ENCODE measurements around the gene CYP8B1.
A peak's percentile ranks its signal among the peaks of the same experiment; 100 is the strongest.

Gene CYP8B1

GRCh38 chr3:42876940-42877720, 1.5 kb upstream of the CYP8B1 start:
- TF ChIP-seq, protein P1, sequence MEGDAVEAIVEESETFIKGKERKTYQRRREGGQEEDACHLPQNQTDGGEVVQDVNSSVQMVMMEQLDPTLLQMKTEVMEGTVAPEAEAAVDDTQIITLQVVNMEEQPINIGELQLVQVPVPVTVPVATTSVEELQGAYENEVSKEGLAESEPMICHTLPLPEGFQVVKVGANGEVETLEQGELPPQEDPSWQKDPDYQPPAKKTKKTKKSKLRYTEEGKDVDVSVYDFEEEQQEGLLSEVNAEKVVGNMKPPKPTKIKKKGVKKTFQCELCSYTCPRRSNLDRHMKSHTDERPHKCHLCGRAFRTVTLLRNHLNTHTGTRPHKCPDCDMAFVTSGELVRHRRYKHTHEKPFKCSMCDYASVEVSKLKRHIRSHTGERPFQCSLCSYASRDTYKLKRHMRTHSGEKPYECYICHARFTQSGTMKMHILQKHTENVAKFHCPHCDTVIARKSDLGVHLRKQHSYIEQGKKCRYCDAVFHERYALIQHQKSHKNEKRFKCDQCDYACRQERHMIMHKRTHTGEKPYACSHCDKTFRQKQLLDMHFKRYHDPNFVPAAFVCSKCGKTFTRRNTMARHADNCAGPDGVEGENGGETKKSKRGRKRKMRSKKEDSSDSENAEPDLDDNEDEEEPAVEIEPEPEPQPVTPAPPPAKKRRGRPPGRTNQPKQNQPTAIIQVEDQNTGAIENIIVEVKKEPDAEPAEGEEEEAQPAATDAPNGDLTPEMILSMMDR (conservative IDR thresholded peaks at IDR 0.05; ENCODE audit: control insufficient read depth, insufficient read depth, low read depth, low read length), result no peak
- no peak for DNase-seq (ENCODE audit: low read depth)
- no peak overlapping the region for H3K4me3 ChIP-seq (ENCODE audit: control insufficient read depth, low read depth, low read length)

DNA sequence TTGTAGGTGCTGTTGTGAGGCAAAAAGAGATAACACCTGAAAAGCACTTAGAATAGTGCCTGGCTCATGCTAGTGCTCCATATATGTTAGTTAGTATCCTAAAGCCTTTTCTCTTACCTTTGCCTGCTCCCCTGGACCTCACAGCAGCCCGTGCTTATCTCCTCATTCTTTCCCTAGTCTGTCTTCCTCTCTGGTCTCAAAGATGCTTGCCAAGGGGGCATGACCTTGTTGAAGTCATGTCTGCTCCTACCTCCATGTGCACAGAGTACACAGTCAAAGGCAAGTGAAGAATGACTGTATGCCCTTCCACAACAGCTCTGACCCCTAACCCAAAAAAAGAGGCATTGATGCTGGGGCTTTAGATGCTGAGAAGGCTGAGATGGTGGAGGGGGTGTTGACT, 722 bp upstream of the CYP8B1 start:
- TF ChIP-seq, protein P1 (conservative IDR thresholded peaks at IDR 0.05; ENCODE audit: control insufficient read depth, insufficient read depth, low read depth, low read length), result no peak
- no peak overlapping the region for H3K4me3 ChIP-seq (ENCODE audit: control insufficient read depth, low read depth, low read length)
- DNase-seq (ENCODE audit: low read depth), result no peak

- TF ChIP-seq, protein P1 (conservative IDR thresholded peaks at IDR 0.05; ENCODE audit: control insufficient read depth, insufficient read depth, low read depth, low read length), result no peak
Observed at GRCh38 chr3:42874749-42875148, 930 bp downstream of the CYP8B1 start.

GRCh38 chr3:42873221-42873982, 2.3 kb downstream of the CYP8B1 start:
- TF ChIP-seq, protein P1 (conservative IDR thresholded peaks at IDR 0.05; ENCODE audit: control insufficient read depth, insufficient read depth, low read depth, low read length), result no peak
- no peak overlapping the region for H3K4me3 ChIP-seq (ENCODE audit: control insufficient read depth, low read depth, low read length)
- DNase-seq (ENCODE audit: low read depth), result no peak

More at GRCh38 chr3:42874749-42875148, 930 bp downstream of the CYP8B1 start:
- H3K4me3 ChIP-seq (ENCODE audit: control insufficient read depth, low read depth, low read length), result no peak overlapping the region
- DNase-seq (ENCODE audit: low read depth), result no peak

DNA sequence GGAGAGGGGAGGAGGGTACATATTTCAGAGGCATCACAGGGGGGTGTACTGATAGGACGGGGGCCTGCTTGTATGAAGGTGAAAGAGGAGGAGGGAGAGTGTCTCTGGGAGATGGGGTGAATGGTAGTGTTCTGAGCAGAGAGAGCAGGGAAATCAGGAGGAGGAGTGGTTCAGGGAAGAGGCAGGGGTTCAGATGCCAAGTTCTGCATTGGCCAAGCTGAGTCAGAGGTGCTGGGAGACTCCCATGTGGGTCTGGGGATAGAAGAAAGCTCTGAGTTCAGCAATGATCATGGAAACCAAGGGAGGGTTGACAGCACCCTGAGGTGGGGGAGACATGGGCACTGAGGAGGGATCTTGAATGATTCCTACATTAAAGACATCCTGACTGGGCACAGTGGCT, 3.0 kb downstream of the CYP8B1 start:
- TF ChIP-seq, protein P1 (conservative IDR thresholded peaks at IDR 0.05; ENCODE audit: control insufficient read depth, insufficient read depth, low read depth, low read length), result no peak
- peak; percentile 15 for DNase-seq (ENCODE audit: low read depth)
- H3K4me3 ChIP-seq (ENCODE audit: control insufficient read depth, low read depth, low read length), result no peak overlapping the region

- DNase-seq (ENCODE audit: low read depth), result no peak
- TF ChIP-seq, protein P1 (conservative IDR thresholded peaks at IDR 0.05; ENCODE audit: control insufficient read depth, insufficient read depth, low read depth, low read length), result no peak
- no peak overlapping the region for H3K4me3 ChIP-seq (ENCODE audit: control insufficient read depth, low read depth, low read length)
Observed at GRCh38 chr3:42871592-42872196, 4.0 kb downstream of the CYP8B1 start.

Data from fibroblast of mammary gland (primary cell).